HEK293 (cell line): ENCODE measurements around the gene TNFAIP8.

ENCODE experiments used
- BCL11B ChIP-seq: fragments of 450-650 bp; formaldehyde crosslinking; IDR thresholded peaks from 2 replicates; pipeline ENCODE4 v1.5.1; 2016; ENCODE audit warnings: low read depth, missing biosample characterization, missing genetic modification characterization
- CTCF ChIP-seq: fragments of 450-650 bp; formaldehyde crosslinking; IDR thresholded peaks from 2 replicates; pipeline ENCODE4 v1.5.1; 2016; ENCODE audit warnings: missing biosample characterization, missing genetic modification characterization
- HOXA7 ChIP-seq: sonication (generic); formaldehyde crosslinking; IDR thresholded peaks from 2 replicates; pipeline ENCODE4 v1.8.1; 2022; ENCODE audit warnings: missing genetic modification reagents, borderline replicate concordance
- HOXC10 ChIP-seq: sonication (generic); formaldehyde crosslinking; IDR thresholded peaks from 2 replicates; pipeline ENCODE4 v1.8.1; 2023; ENCODE audit warnings: mild to moderate bottlenecking, missing genetic modification reagents
- KLF1 ChIP-seq: fragments of 450-650 bp; formaldehyde crosslinking; IDR thresholded peaks from 2 replicates; pipeline ENCODE4 v1.5.1; 2016; ENCODE audit warnings: missing biosample characterization, missing genetic modification characterization
- KLF10 ChIP-seq: fragments of 450-650 bp; IDR thresholded peaks from 2 replicates; pipeline ENCODE4 v1.5.1; 2018; ENCODE audit warnings: missing biosample characterization, mild to moderate bottlenecking, missing genetic modification characterization
- RBAK ChIP-seq: fragments of 450-650 bp; formaldehyde crosslinking; IDR thresholded peaks from 2 replicates; pipeline ENCODE4 v1.5.1; 2016; ENCODE audit warnings: missing biosample characterization, missing genetic modification characterization
- SP2 ChIP-seq: fragments of 450-650 bp; formaldehyde crosslinking; IDR thresholded peaks from 2 replicates; pipeline ENCODE4 v1.5.1; 2016; ENCODE audit warnings: missing biosample characterization, missing genetic modification characterization
- SP3 ChIP-seq: fragments of 450-650 bp; formaldehyde crosslinking; IDR thresholded peaks from 2 replicates; pipeline ENCODE4 v1.5.1; 2016; ENCODE audit warnings: missing biosample characterization, missing genetic modification characterization
- ZBTB1 ChIP-seq: fragments of 450-650 bp; formaldehyde crosslinking; IDR thresholded peaks from 2 replicates; pipeline ENCODE4 v1.5.1; 2016; ENCODE audit warnings: missing biosample characterization, missing genetic modification characterization
- ZBTB10 ChIP-seq: fragments of 450-650 bp; formaldehyde crosslinking; IDR thresholded peaks from 2 replicates; pipeline ENCODE4 v1.5.1; 2016; ENCODE audit warnings: missing biosample characterization, missing genetic modification characterization
- ZBTB17 ChIP-seq: fragments of 450-650 bp; formaldehyde crosslinking; IDR thresholded peaks from 2 replicates; pipeline ENCODE4 v1.5.1; 2016; ENCODE audit warnings: missing biosample characterization, missing genetic modification characterization
- ZBTB6 ChIP-seq: fragments of 450-650 bp; formaldehyde crosslinking; IDR thresholded peaks from 2 replicates; pipeline ENCODE4 v1.5.1; 2017; ENCODE audit warnings: missing biosample characterization, missing genetic modification characterization
- ZEB2 ChIP-seq: fragments of 450-650 bp; formaldehyde crosslinking; IDR thresholded peaks from 2 replicates; pipeline ENCODE4 v1.5.1; 2016; ENCODE audit warnings: missing biosample characterization, missing genetic modification characterization
- ZIC2 ChIP-seq: fragments of 450-650 bp; formaldehyde crosslinking; IDR thresholded peaks from 2 replicates; pipeline ENCODE4 v1.5.1; 2016; ENCODE audit warnings: missing biosample characterization, missing genetic modification characterization
- ZNF112 ChIP-seq: fragments of 450-650 bp; formaldehyde crosslinking; IDR thresholded peaks from 2 replicates; pipeline ENCODE4 v1.5.0; 2017; ENCODE audit warnings: missing biosample characterization, missing genetic modification characterization
- ZNF132 ChIP-seq: fragments of 450-650 bp; formaldehyde crosslinking; IDR thresholded peaks from 2 replicates; pipeline ENCODE4 v1.5.1; 2017; ENCODE audit warnings: missing biosample characterization, missing genetic modification characterization, borderline replicate concordance
- ZNF157 ChIP-seq: fragments of 450-650 bp; formaldehyde crosslinking; IDR thresholded peaks from 2 replicates; pipeline ENCODE4 v1.5.1; 2016; ENCODE audit warnings: missing biosample characterization, missing genetic modification characterization
- ZNF174 ChIP-seq: fragments of 450-650 bp; formaldehyde crosslinking; IDR thresholded peaks from 2 replicates; pipeline ENCODE4 v1.5.0; 2017; ENCODE audit warnings: missing biosample characterization, mild to moderate bottlenecking, missing genetic modification characterization
- ZNF175 ChIP-seq: fragments of 450-650 bp; formaldehyde crosslinking; IDR thresholded peaks from 2 replicates; pipeline ENCODE4 v1.5.1; 2016; ENCODE audit warnings: missing biosample characterization, missing genetic modification characterization
- ZNF214 ChIP-seq: fragments of 450-650 bp; formaldehyde crosslinking; IDR thresholded peaks from 2 replicates; pipeline ENCODE4 v1.5.1; 2017; ENCODE audit warnings: missing biosample characterization, mild to moderate bottlenecking, missing genetic modification characterization, borderline replicate concordance
- ZNF292 ChIP-seq: fragments of 450-650 bp; formaldehyde crosslinking; IDR thresholded peaks from 2 replicates; pipeline ENCODE4 v1.5.1; 2016; ENCODE audit warnings: low read depth, missing biosample characterization, missing genetic modification characterization, borderline replicate concordance
- ZNF335 ChIP-seq: fragments of 450-650 bp; formaldehyde crosslinking; conservative IDR thresholded peaks from 2 replicates; pipeline ENCODE4 v1.5.1; 2016; ENCODE audit warnings: missing biosample characterization, missing genetic modification characterization
- ZNF354C ChIP-seq: fragments of 450-650 bp; formaldehyde crosslinking; IDR thresholded peaks from 2 replicates; pipeline ENCODE4 v1.5.1; 2016; ENCODE audit warnings: missing biosample characterization, missing genetic modification characterization, low read depth, borderline replicate concordance
- ZNF416 ChIP-seq: fragments of 450-650 bp; formaldehyde crosslinking; IDR thresholded peaks from 2 replicates; pipeline ENCODE4 v1.5.1; 2016; ENCODE audit warnings: missing biosample characterization, missing genetic modification characterization
- ZNF48 ChIP-seq: fragments of 450-650 bp; formaldehyde crosslinking; IDR thresholded peaks from 2 replicates; pipeline ENCODE4 v1.5.1; 2016; ENCODE audit warnings: missing biosample characterization, missing genetic modification characterization
- ZNF510 ChIP-seq: fragments of 450-650 bp; formaldehyde crosslinking; IDR thresholded peaks from 2 replicates; pipeline ENCODE4 v1.5.1; 2018; ENCODE audit warnings: mild to moderate bottlenecking, missing genetic modification characterization, missing biosample characterization; ENCODE audit not compliant: insufficient replicate concordance
- ZNF530 ChIP-seq: fragments of 450-650 bp; formaldehyde crosslinking; IDR thresholded peaks from 2 replicates; pipeline ENCODE4 v1.5.1; 2016; ENCODE audit warnings: low read depth, missing biosample characterization, missing genetic modification characterization
- ZNF585B ChIP-seq: fragments of 450-650 bp; formaldehyde crosslinking; IDR thresholded peaks from 2 replicates; pipeline ENCODE4 v1.5.1; 2016; ENCODE audit warnings: missing biosample characterization, missing genetic modification characterization
- ZNF621 ChIP-seq: fragments of 450-650 bp; formaldehyde crosslinking; IDR thresholded peaks from 2 replicates; pipeline ENCODE4 v1.5.1; 2017; ENCODE audit warnings: missing biosample characterization, missing genetic modification characterization
- ZNF664 ChIP-seq: fragments of 450-650 bp; formaldehyde crosslinking; IDR thresholded peaks from 2 replicates; pipeline ENCODE4 v1.5.1; 2016; ENCODE audit warnings: missing biosample characterization, missing genetic modification characterization
- ZNF747 ChIP-seq: fragments of 450-650 bp; formaldehyde crosslinking; IDR thresholded peaks from 2 replicates; pipeline ENCODE4 v1.5.1; 2016; ENCODE audit warnings: missing biosample characterization, missing genetic modification characterization
- ZNF768 ChIP-seq: fragments of 450-650 bp; formaldehyde crosslinking; IDR thresholded peaks from 2 replicates; pipeline ENCODE4 v1.5.1; 2018; ENCODE audit warnings: missing biosample characterization, mild to moderate bottlenecking, missing genetic modification characterization
- ZNF785 ChIP-seq: fragments of 450-650 bp; formaldehyde crosslinking; IDR thresholded peaks from 2 replicates; pipeline ENCODE4 v1.5.1; 2016; ENCODE audit warnings: missing biosample characterization, missing genetic modification characterization
- ZSCAN18 ChIP-seq: fragments of 450-650 bp; formaldehyde crosslinking; IDR thresholded peaks from 2 replicates; pipeline ENCODE4 v1.5.1; 2016; ENCODE audit warnings: missing biosample characterization, missing genetic modification characterization

The TNFAIP8 gene

GRCh38 chr5:119323601-119324000, 32.2 kb upstream of the TNFAIP8 start (continued):
- TF ChIP-seq ZBTB6 (0 out of 2 replicates have a peak, but pooled peaks have one; percentile 19), ZEB2 (tag by site-specific recombination) (peak; percentile 79), KLF10 (peak; percentile 68), ZNF768 (no peak), RBAK (tag by site-specific recombination) (no peak), KLF1 (tag by site-specific recombination) (no peak), ZSCAN18 (no peak), ZNF585B (no peak), ZNF664 (no peak), ZBTB10 (tag by site-specific recombination) (no peak), ZNF747 (tag by site-specific recombination) (no peak), ZBTB1 (0 out of 2 replicates have a peak, but pooled peaks have one; percentile 34), HOXC10 (CRISPR knock-in tag) (no peak), ZNF112 (tag by site-specific recombination) (no peak), ZNF785 (tag by site-specific recombination) (no peak), ZNF335 (no peak), ZNF510 (tag by site-specific recombination) (no peak), ZNF174 (tag by site-specific recombination) (no peak), ZNF621 (tag by site-specific recombination) (no peak), ZNF530 (tag by site-specific recombination) (no peak), ZIC2 (peak; percentile 49), CTCF (no peak), ZNF354C (no peak), ZNF416 (tag by site-specific recombination) (no peak), ZNF292 (no peak), ZBTB17 (tag by site-specific recombination) (peak; percentile 77), SP3 (tag by site-specific recombination) (no peak), ZNF157 (tag by site-specific recombination) (no peak), SP2 (tag by site-specific recombination) (no peak), BCL11B (tag by site-specific recombination) (no peak), ZNF132 (no peak), HOXA7 (CRISPR knock-in tag) (no peak), ZNF175 (tag by site-specific recombination) (no peak), ZNF214 (tag by site-specific recombination) (no peak), ZNF48 (tag by site-specific recombination) (no peak)
